Loucy (cell line): Measurements from ENCODE around the gene HSD17B14.
A peak's percentile ranks its signal among the peaks of the same experiment; 100 is the strongest.

ENCODE experiments used
- H2AFZ ChIP-seq: fragments of 200-600 bp; sonication (generic); 2 replicates; pipeline ENCODE4 v1.6.0; 2016; ENCODE audit warnings: antibody characterized with exemption, mild to moderate bottlenecking, low read length, moderate library complexity
- H3F3A ChIP-seq: fragments of 200-600 bp; 2 replicates; pipeline ENCODE4 v1.6.0; 2016; ENCODE audit warnings: antibody characterized with exemption, low read depth, mild to moderate bottlenecking
- H3K27me3 ChIP-seq: fragments of 200-600 bp; sonication (generic); 2 replicates; pipeline ENCODE4 v1.6.1; 2014; ENCODE audit warnings: low read length, mild to moderate bottlenecking; ENCODE audit not compliant: insufficient read depth, poor library complexity, severe bottlenecking
- H3K36me3 ChIP-seq: fragments of 200-600 bp; sonication (generic); 2 replicates; pipeline ENCODE4 v1.6.1; 2016; ENCODE audit warnings: low read length; ENCODE audit not compliant: insufficient read depth
- H3K4me1 ChIP-seq: fragments of 200-600 bp; sonication (generic); 2 replicates; pipeline ENCODE4 v1.5.1; 2014; ENCODE audit warnings: low read length, mild to moderate bottlenecking; ENCODE audit not compliant: insufficient read depth, poor library complexity, severe bottlenecking
- H3K4me2 ChIP-seq: fragments of 200-600 bp; sonication (generic); 2 replicates; pipeline ENCODE4 v1.6.0; 2014; ENCODE audit warnings: antibody characterized with exemption, low read length, low read depth, mild to moderate bottlenecking; ENCODE audit not compliant: poor library complexity, severe bottlenecking
- H3K4me3 ChIP-seq: fragments of 200-600 bp; sonication (generic); 2 replicates; pipeline ENCODE4 v1.5.1; 2014; ENCODE audit warnings: low read length, mild to moderate bottlenecking, mixed read lengths; ENCODE audit not compliant: poor library complexity, severe bottlenecking
- H3K79me2 ChIP-seq: fragments of 200-600 bp; sonication (generic); 2 replicates; pipeline ENCODE4 v1.6.1; 2014; ENCODE audit warnings: low read length; ENCODE audit not compliant: insufficient read depth
- H3K9ac ChIP-seq: fragments of 200-600 bp; sonication (generic); 2 replicates; pipeline ENCODE4 v1.6.0; 2014; ENCODE audit warnings: mild to moderate bottlenecking, low read depth, low read length, moderate library complexity; ENCODE audit not compliant: poor library complexity, severe bottlenecking
- H3K9me2 ChIP-seq: fragments of 200-600 bp; sonication (generic); replicated peaks from 2 replicates; pipeline ENCODE4 v1.6.1; 2016; ENCODE audit warnings: low read depth, low read length, mixed read lengths
- H3K9me3 ChIP-seq: fragments of 200-600 bp; sonication (generic); 2 replicates; pipeline ENCODE4 v1.6.1; 2014; ENCODE audit warnings: mild to moderate bottlenecking, antibody characterized with exemption, low read length, low read depth; ENCODE audit not compliant: insufficient read depth
- H4K20me1 ChIP-seq: fragments of 200-600 bp; sonication (generic); 2 replicates; pipeline ENCODE4 v1.6.0; 2014; ENCODE audit warnings: antibody characterized with exemption, low read length, mild to moderate bottlenecking; ENCODE audit not compliant: insufficient read depth, poor library complexity, severe bottlenecking
- CTCF ChIP-seq: fragments of 200-600 bp; sonication (generic); conservative IDR thresholded peaks from 2 replicates; pipeline ENCODE4 v1.5.1; 2014; ENCODE audit warnings: mild to moderate bottlenecking, antibody characterized with exemption, low read length
- EZH2phosphoT487 ChIP-seq: fragments of 200-600 bp; IDR thresholded peaks from 2 replicates; pipeline ENCODE4 v1.6.1; 2018; ENCODE audit warnings: antibody characterized with exemption, mild to moderate bottlenecking, moderate library complexity, borderline replicate concordance

HSD17B14 gene

GRCh38 chr19:48837051-48837524, 797 bp upstream of the HSD17B14 start:
- H3K36me3 ChIP-seq: no peaks in the 10 kb centered on the region
- H3K4me1 ChIP-seq: peaks cover 16% of the 10 kb centered on the region
- peak overlapping the region; percentile 73 for H3K4me3 ChIP-seq
- peak overlapping the region; percentile 96 for H3K4me2 ChIP-seq
- peak overlapping the region; percentile 65 for H3K9ac ChIP-seq
- H2AFZ ChIP-seq: peak overlapping the region; percentile 90
- no peaks in the 10 kb centered on the region for H4K20me1 ChIP-seq
- no peaks in the 10 kb centered on the region for H3K27me3 ChIP-seq
- no peaks in the 10 kb centered on the region for H3F3A ChIP-seq
- no peaks in the 10 kb centered on the region for H3K9me3 ChIP-seq
- no peaks in the 10 kb centered on the region for H3K79me2 ChIP-seq
- TF ChIP-seq EZH2phosphoT487 (no peak), CTCF (no peak)
- no peaks in the 10 kb centered on the region for H3K9me2 ChIP-seq

GRCh38 chr19:48835734-48836088, 580 bp downstream of the HSD17B14 start:
- peak overlapping the region; percentile 90 for H2AFZ ChIP-seq

GRCh38 chr19:48833977-48834376, 2.3 kb downstream of the HSD17B14 start:
- H3K9ac ChIP-seq: no peak overlapping the region
- TF ChIP-seq CTCF: no peak
- TF ChIP-seq EZH2phosphoT487: no peak
- H3K4me1 ChIP-seq: peaks cover 16% of the 10 kb centered on the region
- H4K20me1 ChIP-seq: no peaks in the 10 kb centered on the region
- H3K27me3 ChIP-seq: no peaks in the 10 kb centered on the region
- no peaks in the 10 kb centered on the region for H3F3A ChIP-seq
- no peaks in the 10 kb centered on the region for H3K9me3 ChIP-seq
- no peaks in the 10 kb centered on the region for H3K9me2 ChIP-seq
- H3K4me3 ChIP-seq: no peak overlapping the region
- H2AFZ ChIP-seq: no peak overlapping the region
- H3K36me3 ChIP-seq: no peaks in the 10 kb centered on the region
- no peak overlapping the region for H3K4me2 ChIP-seq
- H3K79me2 ChIP-seq: no peaks in the 10 kb centered on the region

More at GRCh38 chr19:48835734-48836088, 580 bp downstream of the HSD17B14 start:
- TF ChIP-seq CTCF (peak; percentile 84), EZH2phosphoT487 (no peak)
- Histone ChIP-seq H3K9me2 (no peaks in the 10 kb centered on the region), H3K4me2 (peak overlapping the region; percentile 96), H4K20me1 (no peaks in the 10 kb centered on the region), H3K9ac (peak overlapping the region; percentile 69), H3K4me3 (peak overlapping the region; percentile 73), H3F3A (no peaks in the 10 kb centered on the region), H3K9me3 (no peaks in the 10 kb centered on the region), H3K79me2 (no peaks in the 10 kb centered on the region), H3K36me3 (no peaks in the 10 kb centered on the region), H3K4me1 (peaks cover 16% of the 10 kb centered on the region), H3K27me3 (no peaks in the 10 kb centered on the region)
